ENCODE results near the gene SMC1B. TPM values are rescaled to one million over a fixed set of nuclear protein-coding genes. Genes with fewer than 3 reads are reported as not detected.

The SMC1B gene
- total RNA-seq, 1 experiment from 2014 or later: not detected

DNA sequence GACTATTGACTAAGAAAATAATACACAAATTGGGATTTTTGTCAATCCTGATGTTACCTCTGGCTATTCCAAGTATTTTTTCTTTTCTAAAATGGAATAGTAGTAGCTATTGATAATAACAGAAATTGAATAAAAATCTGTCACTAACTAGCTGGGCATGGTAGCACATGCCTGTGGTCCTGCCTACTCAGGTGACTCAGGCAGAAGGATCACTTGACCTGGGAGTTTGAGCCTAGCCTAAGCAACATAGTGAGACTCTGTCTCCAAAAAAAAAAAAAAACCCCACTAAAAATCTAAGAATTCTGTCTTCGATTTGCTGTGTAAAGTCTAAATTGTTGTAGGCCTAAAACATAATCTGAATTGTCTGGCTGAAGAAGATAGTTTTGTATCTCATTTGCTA lies 61.4 kb downstream of the SMC1B start:
- CTCF ChIA-PET: no interaction called here
- H3K27ac Mint-ChIP-seq (ENCODE audit: unreplicated experiment): no peak overlapping the region
- H3K36me3 Mint-ChIP-seq (ENCODE audit: insufficient read depth, unreplicated experiment): no peaks in the 10 kb centered on the region
- no peak overlapping the region for H3K4me3 Mint-ChIP-seq (ENCODE audit: low read depth, unreplicated experiment)
- BruUV-seq (replicated peaks): no TSS peak
- H3K27me3 Mint-ChIP-seq (ENCODE audit: unreplicated experiment): no peaks in the 10 kb centered on the region
- intact Hi-C loops (cut with micrococcal nuclease; ENCODE audit: unreplicated experiment): no loop called here
- TF ChIP-seq, protein P1, sequence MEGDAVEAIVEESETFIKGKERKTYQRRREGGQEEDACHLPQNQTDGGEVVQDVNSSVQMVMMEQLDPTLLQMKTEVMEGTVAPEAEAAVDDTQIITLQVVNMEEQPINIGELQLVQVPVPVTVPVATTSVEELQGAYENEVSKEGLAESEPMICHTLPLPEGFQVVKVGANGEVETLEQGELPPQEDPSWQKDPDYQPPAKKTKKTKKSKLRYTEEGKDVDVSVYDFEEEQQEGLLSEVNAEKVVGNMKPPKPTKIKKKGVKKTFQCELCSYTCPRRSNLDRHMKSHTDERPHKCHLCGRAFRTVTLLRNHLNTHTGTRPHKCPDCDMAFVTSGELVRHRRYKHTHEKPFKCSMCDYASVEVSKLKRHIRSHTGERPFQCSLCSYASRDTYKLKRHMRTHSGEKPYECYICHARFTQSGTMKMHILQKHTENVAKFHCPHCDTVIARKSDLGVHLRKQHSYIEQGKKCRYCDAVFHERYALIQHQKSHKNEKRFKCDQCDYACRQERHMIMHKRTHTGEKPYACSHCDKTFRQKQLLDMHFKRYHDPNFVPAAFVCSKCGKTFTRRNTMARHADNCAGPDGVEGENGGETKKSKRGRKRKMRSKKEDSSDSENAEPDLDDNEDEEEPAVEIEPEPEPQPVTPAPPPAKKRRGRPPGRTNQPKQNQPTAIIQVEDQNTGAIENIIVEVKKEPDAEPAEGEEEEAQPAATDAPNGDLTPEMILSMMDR (IDR thresholded peaks at IDR 0.05; ENCODE audit: unreplicated experiment): no peak
- no peaks in the 10 kb centered on the region for H3K9me3 Mint-ChIP-seq (ENCODE audit: low read depth, unreplicated experiment)
- H3K4me1 Mint-ChIP-seq (ENCODE audit: low read depth, unreplicated experiment): no peaks in the 10 kb centered on the region
- DNase-seq: no peak

DNA sequence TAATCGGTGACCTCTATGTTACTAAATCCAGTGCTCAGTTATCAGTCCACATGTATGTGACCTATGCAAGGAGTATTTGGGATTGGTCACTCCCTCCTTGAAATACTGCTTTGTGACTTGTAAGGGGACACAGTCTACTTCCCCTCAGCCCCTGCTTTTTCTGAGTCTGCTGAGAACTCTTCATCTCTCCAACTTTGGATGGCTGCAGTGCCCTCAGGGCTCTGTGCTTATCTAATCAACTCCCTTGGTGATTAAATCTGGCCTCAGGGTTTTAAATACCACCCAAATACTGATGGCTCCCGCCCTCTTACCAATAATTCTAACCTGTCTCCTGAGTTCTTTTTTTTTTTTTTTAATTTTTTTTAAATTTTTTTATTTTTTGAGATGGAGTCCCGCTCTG lies 63.5 kb downstream of the SMC1B start:
- no peaks in the 10 kb centered on the region for H3K27me3 Mint-ChIP-seq (ENCODE audit: unreplicated experiment)
- BruUV-seq (replicated peaks): no TSS peak
- CTCF ChIA-PET: no interaction called here
- TF ChIP-seq, protein P1 (IDR thresholded peaks at IDR 0.05; ENCODE audit: unreplicated experiment): no peak
- H3K27ac Mint-ChIP-seq (ENCODE audit: unreplicated experiment): no peak overlapping the region
- H3K36me3 Mint-ChIP-seq (ENCODE audit: insufficient read depth, unreplicated experiment): no peaks in the 10 kb centered on the region
- no peaks in the 10 kb centered on the region for H3K9me3 Mint-ChIP-seq (ENCODE audit: low read depth, unreplicated experiment)
- DNase-seq: no peak
- intact Hi-C loops (cut with micrococcal nuclease; ENCODE audit: unreplicated experiment): no loop called here
- no peak overlapping the region for H3K4me3 Mint-ChIP-seq (ENCODE audit: low read depth, unreplicated experiment)
- H3K4me1 Mint-ChIP-seq (ENCODE audit: low read depth, unreplicated experiment): no peaks in the 10 kb centered on the region

DNA sequence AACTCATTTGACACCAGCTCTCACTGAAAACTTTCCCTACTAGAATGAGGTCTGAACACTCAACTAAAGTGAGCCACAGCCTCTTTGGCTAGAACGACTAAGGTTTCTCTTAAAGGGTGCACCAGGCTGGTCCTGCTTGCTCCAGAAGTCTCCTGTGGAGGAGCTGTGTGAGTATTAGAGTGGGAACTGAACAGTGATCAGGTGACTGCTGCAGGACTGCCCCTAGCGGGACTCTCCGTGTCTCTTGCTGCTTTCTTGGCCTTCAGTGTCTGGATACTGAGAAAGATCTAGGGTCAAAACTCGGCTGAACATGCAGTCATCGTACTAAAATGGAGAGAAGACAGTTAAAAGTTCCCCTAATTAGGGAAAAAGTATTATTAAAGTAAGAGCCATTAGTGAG lies 69.1 kb downstream of the SMC1B start:
- Mint-ChIP-seq H3K36me3 (ENCODE audit: insufficient read depth, unreplicated experiment) (peaks cover 8% of the 10 kb centered on the region), H3K4me1 (ENCODE audit: low read depth, unreplicated experiment) (no peaks in the 10 kb centered on the region), H3K27me3 (ENCODE audit: unreplicated experiment) (no peaks in the 10 kb centered on the region), H3K4me3 (ENCODE audit: low read depth, unreplicated experiment) (no peak overlapping the region), H3K27ac (ENCODE audit: unreplicated experiment) (no peak overlapping the region), H3K9me3 (ENCODE audit: low read depth, unreplicated experiment) (no peaks in the 10 kb centered on the region)
- intact Hi-C loops (cut with micrococcal nuclease; ENCODE audit: unreplicated experiment): no loop called here
- BruUV-seq (replicated peaks): no TSS peak
- TF ChIP-seq, protein P1 (IDR thresholded peaks at IDR 0.05; ENCODE audit: unreplicated experiment): no peak
- CTCF ChIA-PET: no interaction called here
- no peak for DNase-seq

GRCh38 chr22:45343143-45343542 lies 70.3 kb downstream of the SMC1B start:
- no TSS peak for BruUV-seq (replicated peaks)
- intact Hi-C loops (cut with micrococcal nuclease; ENCODE audit: unreplicated experiment): no loop called here
- no peak overlapping the region for H3K4me3 Mint-ChIP-seq (ENCODE audit: low read depth, unreplicated experiment)
- H3K27ac Mint-ChIP-seq (ENCODE audit: unreplicated experiment): no peak overlapping the region
- CTCF ChIA-PET: interaction anchor here (0.6 kb wide), 1 partner anchor 101 kb away, joined by 4 read pairs; no protein-coding TSS in a partner anchor
- TF ChIP-seq, protein P1 (IDR thresholded peaks at IDR 0.05; ENCODE audit: unreplicated experiment): no peak
- H3K27me3 Mint-ChIP-seq (ENCODE audit: unreplicated experiment): no peaks in the 10 kb centered on the region
- H3K4me1 Mint-ChIP-seq (ENCODE audit: low read depth, unreplicated experiment): no peaks in the 10 kb centered on the region
- H3K9me3 Mint-ChIP-seq (ENCODE audit: low read depth, unreplicated experiment): no peaks in the 10 kb centered on the region
- DNase-seq: no peak
- peaks cover 16% of the 10 kb centered on the region for H3K36me3 Mint-ChIP-seq (ENCODE audit: insufficient read depth, unreplicated experiment)
